HL-60/S4 treated with phorbol 12-myristate 13-acetate at 8.2 ng/mL for 4 days and 3 days (cell line): ENCODE results near the gene ADORA2A.

Experiments used
- in situ Hi-C: fragments of 300-500 bp; cut with MboI; formaldehyde crosslinking; loops from 2 replicates; pipeline ENCODE4 v1.15.0; 2022; ENCODE audit warnings: low sequenced_read_pairs

Gene ADORA2A

GRCh38 chr22:24416611-24417010 is 10.8 kb upstream of the ADORA2A start:
- in situ Hi-C loops = loop anchor here (10.0 kb wide), 1 partner anchor 92 kb away; no protein-coding TSS in a partner anchor

DNA sequence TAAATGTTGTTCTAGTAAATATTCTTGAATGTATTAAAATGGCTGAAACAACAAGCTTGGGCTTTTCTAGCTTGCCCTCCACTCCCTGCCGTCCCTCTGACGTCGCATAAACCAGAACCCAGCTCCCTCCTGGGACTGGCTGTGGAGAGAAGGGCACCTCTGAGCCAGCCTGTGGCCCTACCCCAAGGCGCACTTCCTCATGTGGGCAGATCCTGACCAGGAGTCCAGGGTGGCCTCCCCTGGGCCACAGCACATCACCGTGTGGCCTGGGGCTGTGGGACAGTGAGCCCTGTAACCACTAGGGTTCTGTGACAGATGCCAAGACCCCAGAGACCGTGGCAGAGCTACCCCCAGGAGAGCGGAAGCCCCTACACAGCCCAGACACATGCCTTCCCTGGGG is 10.2 kb upstream of the ADORA2A start:
- in situ Hi-C loops = loop anchor here (10.0 kb wide), 1 partner anchor 92 kb away; no protein-coding TSS in a partner anchor

- in situ Hi-C loops = loop anchor here (10.0 kb wide), 1 partner anchor 93 kb away; no protein-coding TSS in a partner anchor
These were observed 9.3 kb upstream of the ADORA2A start for GRCh38 chr22:24417901-24418641.

GRCh38 chr22:24418786-24419474 is 8.5 kb upstream of the ADORA2A start:
- in situ Hi-C loops = loop anchor here (10.0 kb wide), 1 partner anchor 94 kb away; no protein-coding TSS in a partner anchor

- in situ Hi-C loops = loop anchor here (10.0 kb wide), 1 partner anchor 95 kb away; no protein-coding TSS in a partner anchor
These were observed 7.9 kb upstream of the ADORA2A start for GRCh38 chr22:24419475-24419850.

- in situ Hi-C loops = no loop called here
These were observed 7.1 kb upstream of the ADORA2A start for GRCh38 chr22:24420072-24420976.

DNA sequence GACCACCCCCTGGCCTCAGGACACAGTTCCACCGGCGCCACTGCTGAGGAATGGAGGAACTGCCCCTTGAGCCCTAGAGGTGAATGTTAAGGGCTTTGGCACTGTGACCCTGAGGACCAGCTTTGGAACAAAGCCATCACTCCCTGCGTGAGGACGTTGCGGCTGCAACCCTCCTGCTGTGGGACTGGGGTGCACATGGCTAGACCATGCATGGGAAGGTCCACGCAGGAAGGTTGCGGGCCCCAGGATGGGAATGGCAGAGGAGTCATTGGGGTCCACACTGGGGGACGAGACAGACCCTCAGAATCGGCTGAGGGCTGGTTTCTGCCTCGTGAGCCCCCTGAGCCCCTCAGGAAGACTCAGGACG is 6.4 kb upstream of the ADORA2A start:
- in situ Hi-C loops = no loop called here

GRCh38 chr22:24421428-24421931 is 5.9 kb upstream of the ADORA2A start:
- in situ Hi-C loops = no loop called here

DNA sequence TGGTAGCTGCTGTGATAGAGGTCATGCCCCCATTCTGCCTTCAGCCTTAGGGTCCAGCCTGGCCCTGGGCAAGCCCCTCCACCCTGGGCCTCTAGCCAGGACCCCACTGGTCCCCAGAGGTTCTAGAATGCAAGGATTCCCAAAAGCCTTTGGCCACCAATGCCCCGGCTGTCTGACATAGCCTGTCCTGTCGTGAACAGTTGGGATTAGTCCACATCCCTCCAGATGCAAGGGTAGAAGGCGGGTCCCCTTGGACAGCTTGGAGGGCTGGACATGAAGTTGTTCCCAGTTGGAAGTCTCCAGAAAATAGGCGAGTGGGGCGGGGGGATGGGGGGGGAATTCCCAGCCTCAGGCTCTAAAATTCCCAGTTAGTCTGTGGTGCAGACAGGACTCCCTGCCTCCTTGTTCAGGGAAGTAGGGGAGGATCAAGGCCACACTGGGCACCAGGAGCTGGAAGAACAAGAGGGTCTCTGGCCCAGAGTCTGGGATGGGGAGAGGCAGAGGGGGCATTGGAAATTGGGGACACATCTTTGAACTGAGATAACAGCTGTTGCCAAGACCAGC is 5.2 kb upstream of the ADORA2A start:
- in situ Hi-C loops = no loop called here

- in situ Hi-C loops = no loop called here
These were observed 3.8 kb upstream of the ADORA2A start for GRCh38 chr22:24423519-24424000.

DNA sequence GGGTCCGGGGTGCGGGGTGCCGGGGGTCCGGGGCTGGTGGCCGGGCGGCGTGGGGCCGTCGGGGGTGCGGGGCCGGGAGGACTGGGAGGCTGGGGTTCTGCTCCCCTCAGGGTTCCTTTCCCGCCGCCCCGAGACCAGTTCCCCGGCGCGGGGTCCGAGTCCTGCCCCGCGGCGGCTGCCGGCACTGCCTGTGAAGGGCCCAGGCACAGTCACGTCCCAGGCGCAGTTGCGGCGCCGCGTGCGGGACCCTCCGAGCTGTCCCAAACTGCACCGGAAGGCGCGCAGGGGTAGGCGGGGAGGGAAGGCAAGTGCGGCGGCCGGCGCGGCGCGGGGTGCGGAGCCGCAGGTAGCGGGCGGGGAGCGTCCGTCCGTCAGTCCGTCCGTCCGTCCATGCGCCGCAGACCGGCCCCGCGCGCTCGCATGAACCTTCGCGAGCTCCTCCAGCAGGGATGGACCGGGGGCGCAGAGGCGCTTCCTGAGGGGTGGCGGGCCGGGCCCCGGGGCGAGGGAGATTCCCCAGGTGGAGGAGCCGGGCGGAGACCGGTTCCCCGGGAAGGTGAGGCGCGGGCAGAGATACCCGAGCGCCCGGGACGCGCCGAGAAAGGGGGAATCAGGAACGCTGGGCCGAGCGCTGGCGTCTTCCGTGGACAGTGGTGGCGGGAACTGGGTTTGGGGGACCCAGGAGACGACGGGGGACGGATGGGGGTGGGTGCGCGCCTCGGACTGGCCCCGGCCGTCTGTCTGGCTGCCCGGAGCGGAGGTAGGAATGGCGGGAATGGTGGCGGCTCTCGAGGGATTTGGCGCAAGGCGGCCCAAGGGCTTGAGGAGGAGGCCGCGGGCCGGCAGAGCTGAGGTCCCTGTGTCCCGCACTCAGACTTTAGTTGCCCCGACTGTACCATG is 3.1 kb upstream of the ADORA2A start:
- in situ Hi-C loops = no loop called here

DNA sequence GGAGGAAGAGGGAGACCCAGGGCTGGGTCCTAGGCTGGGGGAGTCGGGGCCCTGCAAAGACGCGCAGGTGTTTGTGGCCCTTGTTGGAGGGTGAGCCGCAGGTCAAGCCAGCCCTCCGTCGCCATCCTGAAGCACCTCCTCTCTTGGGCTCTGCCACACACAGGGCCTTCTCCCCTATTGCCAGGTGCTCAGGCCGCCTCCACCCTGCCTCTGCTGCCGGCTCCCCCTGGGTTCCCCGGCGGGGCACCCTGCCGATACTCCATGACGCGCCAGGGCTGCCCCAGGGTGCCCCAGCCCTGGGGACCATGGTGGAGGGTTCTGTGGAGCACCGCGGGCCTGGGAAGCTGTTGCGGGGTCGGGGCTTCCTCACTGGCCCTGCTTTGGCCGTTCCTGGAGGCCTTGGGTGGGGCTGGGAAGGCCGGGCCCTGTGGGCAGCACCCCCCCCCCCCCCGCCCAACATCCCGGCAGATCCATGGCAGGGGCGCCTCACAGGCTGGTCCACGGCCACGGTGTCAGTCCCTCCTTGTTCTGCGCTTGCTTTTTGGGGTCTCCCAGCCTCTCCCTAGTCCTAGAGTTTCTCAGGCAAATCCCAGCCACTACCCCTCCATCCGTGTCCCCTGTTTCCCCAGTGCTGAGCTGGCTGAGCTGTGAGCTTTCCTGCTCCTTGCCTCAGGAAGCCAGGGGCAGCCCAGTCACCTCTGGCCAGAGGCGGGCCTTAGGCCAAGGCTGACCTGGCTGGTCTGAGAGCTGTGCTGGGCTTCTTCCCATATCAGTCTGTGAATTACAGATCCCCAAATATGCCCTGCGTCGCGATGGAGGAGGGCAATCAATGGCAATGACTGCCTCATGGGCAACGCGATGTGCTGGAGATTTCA is 2.3 kb upstream of the ADORA2A start:
- in situ Hi-C loops = no loop called here

- in situ Hi-C loops = no loop called here
These were observed 963 bp upstream of the ADORA2A start for GRCh38 chr22:24426436-24426835.

DNA sequence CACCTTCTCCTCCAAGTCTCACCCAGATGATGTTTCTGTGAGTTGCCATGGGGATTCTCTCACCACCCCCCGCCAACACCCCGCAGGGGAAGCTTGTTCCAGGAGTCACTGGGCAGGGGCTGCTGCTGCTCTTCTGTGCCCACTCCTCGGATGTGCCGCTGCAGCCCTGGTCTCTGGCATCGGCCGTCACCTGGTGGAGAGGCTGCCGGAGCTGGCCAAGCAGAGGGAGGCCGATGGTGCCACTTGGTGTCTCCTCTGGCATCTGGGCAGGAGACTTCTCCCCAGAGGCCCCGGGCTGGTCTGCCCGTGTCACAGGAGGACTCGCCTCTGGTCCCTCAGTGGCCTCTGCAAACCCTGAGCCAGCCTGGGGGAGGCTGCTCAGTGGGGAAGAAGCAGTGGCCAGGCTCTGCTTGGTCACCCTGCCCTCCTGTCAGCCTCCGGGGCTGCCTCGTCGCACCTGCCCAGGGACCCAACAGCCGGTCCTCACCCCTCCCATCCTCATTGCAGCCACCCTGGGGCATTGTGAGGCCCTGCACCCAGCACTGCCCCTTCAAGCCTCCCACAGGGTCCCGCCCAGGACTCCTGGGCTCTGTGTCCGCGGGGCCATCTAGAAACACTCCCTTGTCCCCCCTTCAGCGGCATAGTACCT is 424 bp upstream of the ADORA2A start:
- in situ Hi-C loops = no loop called here

DNA sequence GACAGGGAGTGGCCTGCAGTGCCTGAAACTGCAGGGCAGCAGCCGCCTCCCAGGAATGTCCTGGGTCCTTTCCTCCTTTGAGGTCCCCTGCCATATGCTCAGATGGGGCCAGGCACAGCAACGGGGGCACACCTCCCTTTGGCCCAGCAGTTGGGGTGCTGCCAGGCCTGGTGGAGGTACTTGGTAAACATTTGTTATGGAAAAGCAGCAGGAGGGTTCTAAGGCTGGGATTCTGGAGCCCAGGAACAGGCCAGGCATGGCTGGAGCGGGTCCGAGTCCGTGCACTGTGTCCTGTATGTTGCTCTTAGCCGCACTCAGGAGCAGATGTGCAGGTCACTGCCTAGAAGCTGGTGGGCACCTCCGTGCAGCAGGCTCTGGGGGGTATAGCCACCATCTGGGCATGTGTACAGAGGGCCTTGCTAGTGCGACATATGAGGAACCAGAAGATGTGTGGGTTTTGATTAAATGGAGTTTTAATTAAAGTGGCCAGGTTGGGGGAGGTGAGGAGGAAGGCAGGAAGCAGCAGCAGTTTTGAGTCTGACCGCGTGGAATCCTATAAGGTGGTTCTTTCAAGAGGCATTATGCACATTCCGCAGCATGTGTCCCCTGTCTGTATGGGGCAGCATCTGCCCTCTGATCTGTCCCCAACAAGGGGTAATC is 1.5 kb downstream of the ADORA2A start:
- in situ Hi-C loops = no loop called here

GRCh38 chr22:24429411-24430365 is 2.3 kb downstream of the ADORA2A start:
- in situ Hi-C loops = loop anchor here (5.0 kb wide), 1 partner anchor 83 kb away; no protein-coding TSS in a partner anchor
